Coronary artery (tissue), 2 donors: ENCODE measurements around the gene RIN3.

Source experiments
- DNase-seq: peaks from one replicate; pipeline ENCODE4 v3.0.0-alpha.2; 2017; ENCODE audit warnings: low spot score
- H3K27ac ChIP-seq, 2 donors: fragments of 200-600 bp; sonication (generic); one replicate each; pipeline ENCODE4 v1.5.1; 2016 to 2019
- H3K4me3 ChIP-seq: fragments of 200-600 bp; sonication (generic); 2 replicates; pipeline ENCODE4 v1.5.1; 2016; ENCODE audit warnings: mild to moderate bottlenecking, moderate library complexity
- CTCF ChIP-seq: fragments of 200-600 bp; sonication (generic); IDR thresholded peaks from one replicate; pipeline ENCODE4 v1.5.1; 2019; ENCODE audit warnings: antibody characterized with exemption

Gene RIN3

GRCh38 chr14:92616178-92616577, 102.6 kb downstream of the RIN3 start:
- TF ChIP-seq CTCF = no peak
- DNase-seq = no peak
- Histone ChIP-seq H3K27ac (no peak overlapping the region), H3K4me3 (no peak overlapping the region)

- H3K27ac ChIP-seq = no peak overlapping the region
- no peak overlapping the region for H3K4me3 ChIP-seq
- no peak for DNase-seq
- no peak for TF ChIP-seq CTCF
These were observed 104.0 kb downstream of the RIN3 start for GRCh38 chr14:92617581-92617980.

- no peak for TF ChIP-seq CTCF
- no peak for DNase-seq
- H3K4me3 ChIP-seq = no peak overlapping the region
- no peak overlapping the region for H3K27ac ChIP-seq
These were observed 106.3 kb downstream of the RIN3 start for GRCh38 chr14:92619671-92620456.

GRCh38 chr14:92622311-92622710, 108.7 kb downstream of the RIN3 start:
- TF ChIP-seq CTCF = no peak
- no peak overlapping the region for H3K27ac ChIP-seq
- no peak overlapping the region for H3K4me3 ChIP-seq
- DNase-seq = no peak

- no peak for DNase-seq
- TF ChIP-seq CTCF = no peak
- no peak overlapping the region for H3K27ac ChIP-seq
- no peak overlapping the region for H3K4me3 ChIP-seq
These were observed 111.2 kb downstream of the RIN3 start for GRCh38 chr14:92624764-92625163.

- TF ChIP-seq CTCF = no peak
- Histone ChIP-seq H3K4me3 (no peak overlapping the region), H3K27ac (no peak overlapping the region)
- no peak for DNase-seq
These were observed 111.6 kb downstream of the RIN3 start for GRCh38 chr14:92625213-92625612.

GRCh38 chr14:92626041-92626440, 112.5 kb downstream of the RIN3 start:
- no peak for TF ChIP-seq CTCF
- no peak for DNase-seq
- Histone ChIP-seq H3K4me3 (no peak overlapping the region), H3K27ac (no peak overlapping the region)
